HEK293 (cell line): ENCODE measurements around the gene CPO.
A peak's percentile ranks its signal among the peaks of the same experiment; 100 is the strongest.

Experiments
- CTCF ChIA-PET: fragments of 350-600 bp; formaldehyde crosslinking; extraction: SDS; loops from one replicate; lab custom pipeline; 2021; ENCODE audit warnings: antibody characterized with exemption; lab: Yijun Ruan, JAX
- POLR2A ChIA-PET: fragments of 300-600 bp; formaldehyde crosslinking; extraction: SDS; loops from one replicate; lab custom pipeline; 2020; ENCODE audit warnings: antibody characterized with exemption, inconsistent platforms; lab: Yijun Ruan, JAX
- H3K27ac ChIP-seq: fragments of 200-500 bp; sonication (Bioruptor generic); 2 replicates; pipeline ENCODE4 v1.5.1; 2014; ENCODE audit warnings: low read depth, low read length, control low read depth, inconsistent platforms; ENCODE audit errors: extremely low read depth
- H3K36me3 ChIP-seq, 2 experiments: fragments of 200-500 bp in 1 of 2; sonication (Bioruptor generic) in 1 of 2; 1 replicate in 1 of 2; 2 replicates in 1 of 2; pipeline ENCODE4 v1.5.1; 2014 to 2017; ENCODE audit warnings: inconsistent platforms in 2 of 2, low read length in 2 of 2; ENCODE audit not compliant: control insufficient read depth in 2 of 2, insufficient read depth in 1 of 2
- H3K4me1 ChIP-seq: fragments of 200-500 bp; sonication (Bioruptor generic); 2 replicates; pipeline ENCODE4 v1.5.1; 2014; ENCODE audit warnings: mild to moderate bottlenecking, low read length, inconsistent platforms; ENCODE audit not compliant: control insufficient read depth, insufficient read depth
- H3K4me3 ChIP-seq: 2 replicates; pipeline ENCODE4 v1.5.1; 2011; ENCODE audit warnings: low read depth, mild to moderate bottlenecking, control low read depth, low read length, moderate library complexity
- H3K9me3 ChIP-seq: fragments of 200-500 bp; sonication (Bioruptor generic); 2 replicates; pipeline ENCODE4 v1.5.1; 2014; ENCODE audit warnings: low read depth, low read length, inconsistent platforms; ENCODE audit not compliant: control insufficient read depth, insufficient read depth
- HOXA7 ChIP-seq: sonication (generic); formaldehyde crosslinking; IDR thresholded peaks from 2 replicates; pipeline ENCODE4 v1.8.1; 2022; ENCODE audit warnings: missing genetic modification reagents, borderline replicate concordance
- OVOL3 ChIP-seq: fragments of 450-650 bp; formaldehyde crosslinking; IDR thresholded peaks from 2 replicates; pipeline ENCODE4 v1.5.1; 2016; ENCODE audit warnings: missing biosample characterization, missing genetic modification characterization
- WT1 ChIP-seq: fragments of 450-650 bp; formaldehyde crosslinking; IDR thresholded peaks from 2 replicates; pipeline ENCODE4 v1.5.1; 2016; ENCODE audit warnings: missing biosample characterization, missing genetic modification characterization
- ZBTB1 ChIP-seq: fragments of 450-650 bp; formaldehyde crosslinking; IDR thresholded peaks from 2 replicates; pipeline ENCODE4 v1.5.1; 2016; ENCODE audit warnings: missing biosample characterization, missing genetic modification characterization
- ZNF112 ChIP-seq: fragments of 450-650 bp; formaldehyde crosslinking; IDR thresholded peaks from 2 replicates; pipeline ENCODE4 v1.5.0; 2017; ENCODE audit warnings: missing biosample characterization, missing genetic modification characterization
- ZNF473 ChIP-seq: fragments of 450-650 bp; formaldehyde crosslinking; IDR thresholded peaks from 2 replicates; pipeline ENCODE4 v1.5.1; 2017; ENCODE audit warnings: missing biosample characterization, missing genetic modification characterization
- ZNF530 ChIP-seq: fragments of 450-650 bp; formaldehyde crosslinking; IDR thresholded peaks from 2 replicates; pipeline ENCODE4 v1.5.1; 2016; ENCODE audit warnings: low read depth, missing biosample characterization, missing genetic modification characterization
- ZNF654 ChIP-seq: fragments of 450-650 bp; formaldehyde crosslinking; IDR thresholded peaks from 2 replicates; pipeline ENCODE4 v1.5.1; 2016; ENCODE audit warnings: low read depth, missing biosample characterization, missing genetic modification characterization
- ZNF707 ChIP-seq: fragments of 450-650 bp; formaldehyde crosslinking; IDR thresholded peaks from 2 replicates; pipeline ENCODE4 v1.5.1; 2016; ENCODE audit warnings: missing biosample characterization, missing genetic modification characterization
- ZNF777 ChIP-seq: fragments of 450-650 bp; formaldehyde crosslinking; IDR thresholded peaks from 2 replicates; pipeline ENCODE4 v1.5.1; 2017; ENCODE audit warnings: missing biosample characterization, missing genetic modification characterization, borderline replicate concordance
- ZNF785 ChIP-seq: fragments of 450-650 bp; formaldehyde crosslinking; IDR thresholded peaks from 2 replicates; pipeline ENCODE4 v1.5.1; 2016; ENCODE audit warnings: missing biosample characterization, missing genetic modification characterization
- ZNF843 ChIP-seq: fragments of 450-650 bp; formaldehyde crosslinking; IDR thresholded peaks from 2 replicates; pipeline ENCODE4 v1.5.1; 2016; ENCODE audit warnings: missing biosample characterization, missing genetic modification characterization
- TF ChIP-seq, protein P1 (sequence below): fragments of 450-650 bp; formaldehyde crosslinking; IDR thresholded peaks from 2 replicates; pipeline ENCODE4 v1.5.1; 2016; ENCODE audit warnings: missing biosample characterization, missing genetic modification characterization
- TF ChIP-seq, protein P2 (sequence below): fragments of 450-650 bp; formaldehyde crosslinking; IDR thresholded peaks from 2 replicates; pipeline ENCODE4 v1.5.1; 2016; ENCODE audit warnings: missing biosample characterization, missing genetic modification characterization
- TF ChIP-seq, protein P3 (sequence below): fragments of 450-650 bp; formaldehyde crosslinking; IDR thresholded peaks from 2 replicates; pipeline ENCODE4 v1.5.1; 2016; ENCODE audit warnings: missing biosample characterization, missing genetic modification characterization
- TF ChIP-seq, protein P4 (sequence below): fragments of 450-650 bp; IDR thresholded peaks from 2 replicates; pipeline ENCODE4 v1.5.1; 2018; ENCODE audit warnings: missing biosample characterization, missing genetic modification characterization
- TF ChIP-seq, protein P5 (sequence below): fragments of 450-650 bp; formaldehyde crosslinking; IDR thresholded peaks from 2 replicates; pipeline ENCODE4 v1.5.1; 2016; ENCODE audit warnings: missing biosample characterization, missing genetic modification characterization, borderline replicate concordance
- TF ChIP-seq, protein P6 (sequence below): fragments of 450-650 bp; formaldehyde crosslinking; IDR thresholded peaks from 2 replicates; pipeline ENCODE4 v1.5.1; 2016; ENCODE audit warnings: missing biosample characterization, missing genetic modification characterization

The CPO gene

DNA sequence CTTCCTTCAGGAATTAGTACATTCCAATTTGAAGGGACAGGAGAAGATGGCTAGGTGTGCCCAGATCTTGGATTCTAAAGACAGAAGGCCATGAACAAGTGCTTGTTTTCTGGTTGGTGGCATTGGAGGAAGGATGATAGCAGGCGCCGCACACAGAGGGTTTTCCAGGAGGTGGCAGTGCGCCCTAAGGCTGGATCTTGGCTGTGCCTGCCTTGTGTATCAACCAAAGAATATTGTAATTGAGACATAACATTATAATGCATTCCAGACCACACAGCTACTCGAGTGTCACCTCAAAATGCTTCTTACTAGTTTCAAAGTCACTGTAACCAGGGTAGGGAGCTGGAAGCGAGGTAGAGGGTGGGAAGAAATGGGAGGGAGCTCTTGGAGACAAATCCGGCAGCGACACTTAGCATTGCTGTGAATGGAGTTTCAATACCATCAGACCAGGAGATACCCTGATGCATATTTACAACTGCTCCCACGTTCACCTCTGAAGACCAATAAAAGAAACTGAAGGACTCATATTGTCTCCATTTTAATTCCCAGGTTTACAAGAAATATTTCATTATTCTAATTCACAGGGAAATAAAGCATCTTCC is 42.5 kb downstream of the CPO start:
- Histone ChIP-seq H3K9me3 (no peaks in the 10 kb centered on the region), H3K4me1 (peaks cover 3% of the 10 kb centered on the region; the same call in 1 of the 2 replicates), H3K27ac (no peak overlapping the region), H3K36me3 (no peaks in the 10 kb centered on the region), H3K4me3 (no peak overlapping the region)
- ChIA-PET POLR2A (no interaction called here), CTCF (interaction anchor here (0.6 to 4.0 kb wide), 6 partner anchors 9 to 633 kb away, joined by 3 to 34 read pairs (median 4); no protein-coding TSS in a partner anchor)
- no peak for TF ChIP-seq ZNF473 (tag by site-specific recombination)
- TF ChIP-seq ZNF843 (tag by site-specific recombination): no peak
- TF ChIP-seq, protein P1, sequence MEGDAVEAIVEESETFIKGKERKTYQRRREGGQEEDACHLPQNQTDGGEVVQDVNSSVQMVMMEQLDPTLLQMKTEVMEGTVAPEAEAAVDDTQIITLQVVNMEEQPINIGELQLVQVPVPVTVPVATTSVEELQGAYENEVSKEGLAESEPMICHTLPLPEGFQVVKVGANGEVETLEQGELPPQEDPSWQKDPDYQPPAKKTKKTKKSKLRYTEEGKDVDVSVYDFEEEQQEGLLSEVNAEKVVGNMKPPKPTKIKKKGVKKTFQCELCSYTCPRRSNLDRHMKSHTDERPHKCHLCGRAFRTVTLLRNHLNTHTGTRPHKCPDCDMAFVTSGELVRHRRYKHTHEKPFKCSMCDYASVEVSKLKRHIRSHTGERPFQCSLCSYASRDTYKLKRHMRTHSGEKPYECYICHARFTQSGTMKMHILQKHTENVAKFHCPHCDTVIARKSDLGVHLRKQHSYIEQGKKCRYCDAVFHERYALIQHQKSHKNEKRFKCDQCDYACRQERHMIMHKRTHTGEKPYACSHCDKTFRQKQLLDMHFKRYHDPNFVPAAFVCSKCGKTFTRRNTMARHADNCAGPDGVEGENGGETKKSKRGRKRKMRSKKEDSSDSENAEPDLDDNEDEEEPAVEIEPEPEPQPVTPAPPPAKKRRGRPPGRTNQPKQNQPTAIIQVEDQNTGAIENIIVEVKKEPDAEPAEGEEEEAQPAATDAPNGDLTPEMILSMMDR (tag by site-specific recombination): peak; percentile 84
- TF ChIP-seq WT1 (tag by site-specific recombination): no peak
- peak; percentile 76 for TF ChIP-seq ZNF654 (tag by site-specific recombination)

DNA sequence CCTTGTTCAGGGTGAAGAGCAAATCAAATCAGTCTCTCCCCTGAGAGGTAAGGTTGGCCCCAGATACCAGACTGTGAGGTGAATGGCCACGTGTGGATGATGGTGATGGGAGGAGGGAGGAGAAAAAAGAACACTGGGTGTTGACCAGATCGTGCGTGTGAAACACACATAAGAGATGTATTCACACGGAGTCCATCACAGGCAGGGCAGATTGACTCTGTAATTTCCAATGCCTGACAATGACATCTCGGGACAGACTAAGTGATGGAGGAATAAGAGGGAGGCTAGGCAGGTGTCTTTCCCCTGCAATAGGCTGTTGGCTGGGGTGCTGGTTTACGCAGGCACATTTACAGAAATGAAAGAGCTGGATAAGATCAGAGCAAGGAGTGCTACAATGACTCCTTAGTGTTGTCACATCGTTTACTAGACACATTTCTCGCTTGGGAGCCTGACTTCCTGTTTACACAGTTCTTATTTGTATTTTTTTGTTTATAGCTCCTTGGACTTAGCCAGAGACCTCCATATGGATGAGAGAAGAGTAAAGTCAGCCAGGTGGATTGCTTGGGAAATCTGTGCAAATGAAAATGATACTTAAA is 43.1 kb downstream of the CPO start:
- CTCF ChIA-PET: interaction anchor here (0.6 to 4.0 kb wide), 8 partner anchors 8 to 491 kb away, joined by 3 to 34 read pairs (median 4); no protein-coding TSS in a partner anchor
- TF ChIP-seq, protein P2, sequence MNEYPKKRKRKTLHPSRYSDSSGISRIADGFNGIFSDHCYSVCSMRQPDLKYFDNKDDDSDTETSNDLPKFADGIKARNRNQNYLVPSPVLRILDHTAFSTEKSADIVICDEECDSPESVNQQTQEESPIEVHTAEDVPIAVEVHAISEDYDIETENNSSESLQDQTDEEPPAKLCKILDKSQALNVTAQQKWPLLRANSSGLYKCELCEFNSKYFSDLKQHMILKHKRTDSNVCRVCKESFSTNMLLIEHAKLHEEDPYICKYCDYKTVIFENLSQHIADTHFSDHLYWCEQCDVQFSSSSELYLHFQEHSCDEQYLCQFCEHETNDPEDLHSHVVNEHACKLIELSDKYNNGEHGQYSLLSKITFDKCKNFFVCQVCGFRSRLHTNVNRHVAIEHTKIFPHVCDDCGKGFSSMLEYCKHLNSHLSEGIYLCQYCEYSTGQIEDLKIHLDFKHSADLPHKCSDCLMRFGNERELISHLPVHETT: no peak
- TF ChIP-seq ZBTB1 (tag by site-specific recombination) (no peak), HOXA7 (CRISPR knock-in tag) (no peak), ZNF530 (no peak), ZNF785 (tag by site-specific recombination) (no peak), ZNF112 (no peak), ZNF707 (no peak), OVOL3 (tag by site-specific recombination) (no peak), ZNF777 (tag by site-specific recombination) (no peak)
- TF ChIP-seq, protein P3, sequence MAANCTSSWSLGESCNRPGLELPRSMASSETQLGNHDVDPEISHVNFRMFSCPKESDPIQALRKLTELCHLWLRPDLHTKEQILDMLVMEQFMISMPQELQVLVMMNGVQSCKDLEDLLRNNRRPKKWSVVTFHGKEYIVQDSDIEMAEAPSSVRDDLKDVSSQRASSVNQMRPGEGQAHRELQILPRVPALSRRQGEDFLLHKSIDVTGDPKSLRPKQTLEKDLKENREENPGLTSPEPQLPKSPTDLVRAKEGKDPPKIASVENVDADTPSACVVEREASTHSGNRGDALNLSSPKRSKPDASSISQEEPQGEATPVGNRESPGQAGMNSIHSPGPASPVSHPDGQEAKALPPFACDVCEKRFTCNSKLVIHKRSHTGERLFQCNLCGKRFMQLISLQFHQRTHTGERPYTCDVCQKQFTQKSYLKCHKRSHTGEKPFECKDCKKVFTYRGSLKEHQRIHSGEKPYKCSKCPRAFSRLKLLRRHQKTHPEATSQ (tag by site-specific recombination): no peak
- TF ChIP-seq, protein P4, sequence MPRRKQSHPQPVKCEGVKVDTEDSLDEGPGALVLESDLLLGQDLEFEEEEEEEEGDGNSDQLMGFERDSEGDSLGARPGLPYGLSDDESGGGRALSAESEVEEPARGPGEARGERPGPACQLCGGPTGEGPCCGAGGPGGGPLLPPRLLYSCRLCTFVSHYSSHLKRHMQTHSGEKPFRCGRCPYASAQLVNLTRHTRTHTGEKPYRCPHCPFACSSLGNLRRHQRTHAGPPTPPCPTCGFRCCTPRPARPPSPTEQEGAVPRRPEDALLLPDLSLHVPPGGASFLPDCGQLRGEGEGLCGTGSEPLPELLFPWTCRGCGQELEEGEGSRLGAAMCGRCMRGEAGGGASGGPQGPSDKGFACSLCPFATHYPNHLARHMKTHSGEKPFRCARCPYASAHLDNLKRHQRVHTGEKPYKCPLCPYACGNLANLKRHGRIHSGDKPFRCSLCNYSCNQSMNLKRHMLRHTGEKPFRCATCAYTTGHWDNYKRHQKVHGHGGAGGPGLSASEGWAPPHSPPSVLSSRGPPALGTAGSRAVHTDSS (tag by site-specific recombination): no peak
- TF ChIP-seq, protein P5, sequence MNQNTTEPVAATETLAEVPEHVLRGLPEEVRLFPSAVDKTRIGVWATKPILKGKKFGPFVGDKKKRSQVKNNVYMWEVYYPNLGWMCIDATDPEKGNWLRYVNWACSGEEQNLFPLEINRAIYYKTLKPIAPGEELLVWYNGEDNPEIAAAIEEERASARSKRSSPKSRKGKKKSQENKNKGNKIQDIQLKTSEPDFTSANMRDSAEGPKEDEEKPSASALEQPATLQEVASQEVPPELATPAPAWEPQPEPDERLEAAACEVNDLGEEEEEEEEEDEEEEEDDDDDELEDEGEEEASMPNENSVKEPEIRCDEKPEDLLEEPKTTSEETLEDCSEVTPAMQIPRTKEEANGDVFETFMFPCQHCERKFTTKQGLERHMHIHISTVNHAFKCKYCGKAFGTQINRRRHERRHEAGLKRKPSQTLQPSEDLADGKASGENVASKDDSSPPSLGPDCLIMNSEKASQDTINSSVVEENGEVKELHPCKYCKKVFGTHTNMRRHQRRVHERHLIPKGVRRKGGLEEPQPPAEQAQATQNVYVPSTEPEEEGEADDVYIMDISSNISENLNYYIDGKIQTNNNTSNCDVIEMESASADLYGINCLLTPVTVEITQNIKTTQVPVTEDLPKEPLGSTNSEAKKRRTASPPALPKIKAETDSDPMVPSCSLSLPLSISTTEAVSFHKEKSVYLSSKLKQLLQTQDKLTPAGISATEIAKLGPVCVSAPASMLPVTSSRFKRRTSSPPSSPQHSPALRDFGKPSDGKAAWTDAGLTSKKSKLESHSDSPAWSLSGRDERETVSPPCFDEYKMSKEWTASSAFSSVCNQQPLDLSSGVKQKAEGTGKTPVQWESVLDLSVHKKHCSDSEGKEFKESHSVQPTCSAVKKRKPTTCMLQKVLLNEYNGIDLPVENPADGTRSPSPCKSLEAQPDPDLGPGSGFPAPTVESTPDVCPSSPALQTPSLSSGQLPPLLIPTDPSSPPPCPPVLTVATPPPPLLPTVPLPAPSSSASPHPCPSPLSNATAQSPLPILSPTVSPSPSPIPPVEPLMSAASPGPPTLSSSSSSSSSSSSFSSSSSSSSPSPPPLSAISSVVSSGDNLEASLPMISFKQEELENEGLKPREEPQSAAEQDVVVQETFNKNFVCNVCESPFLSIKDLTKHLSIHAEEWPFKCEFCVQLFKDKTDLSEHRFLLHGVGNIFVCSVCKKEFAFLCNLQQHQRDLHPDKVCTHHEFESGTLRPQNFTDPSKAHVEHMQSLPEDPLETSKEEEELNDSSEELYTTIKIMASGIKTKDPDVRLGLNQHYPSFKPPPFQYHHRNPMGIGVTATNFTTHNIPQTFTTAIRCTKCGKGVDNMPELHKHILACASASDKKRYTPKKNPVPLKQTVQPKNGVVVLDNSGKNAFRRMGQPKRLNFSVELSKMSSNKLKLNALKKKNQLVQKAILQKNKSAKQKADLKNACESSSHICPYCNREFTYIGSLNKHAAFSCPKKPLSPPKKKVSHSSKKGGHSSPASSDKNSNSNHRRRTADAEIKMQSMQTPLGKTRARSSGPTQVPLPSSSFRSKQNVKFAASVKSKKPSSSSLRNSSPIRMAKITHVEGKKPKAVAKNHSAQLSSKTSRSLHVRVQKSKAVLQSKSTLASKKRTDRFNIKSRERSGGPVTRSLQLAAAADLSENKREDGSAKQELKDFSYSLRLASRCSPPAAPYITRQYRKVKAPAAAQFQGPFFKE (tag by site-specific recombination): no peak
- TF ChIP-seq, protein P6, sequence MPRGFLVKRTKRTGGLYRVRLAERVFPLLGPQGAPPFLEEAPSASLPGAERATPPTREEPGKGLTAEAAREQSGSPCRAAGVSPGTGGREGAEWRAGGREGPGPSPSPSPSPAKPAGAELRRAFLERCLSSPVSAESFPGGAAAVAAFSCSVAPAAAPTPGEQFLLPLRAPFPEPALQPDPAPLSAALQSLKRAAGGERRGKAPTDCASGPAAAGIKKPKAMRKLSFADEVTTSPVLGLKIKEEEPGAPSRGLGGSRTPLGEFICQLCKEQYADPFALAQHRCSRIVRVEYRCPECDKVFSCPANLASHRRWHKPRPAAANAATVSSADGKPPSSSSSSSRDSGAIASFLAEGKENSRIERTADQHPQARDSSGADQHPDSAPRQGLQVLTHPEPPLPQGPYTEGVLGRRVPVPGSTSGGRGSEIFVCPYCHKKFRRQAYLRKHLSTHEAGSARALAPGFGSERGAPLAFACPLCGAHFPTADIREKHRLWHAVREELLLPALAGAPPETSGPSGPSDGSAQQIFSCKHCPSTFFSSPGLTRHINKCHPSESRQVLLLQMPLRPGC: no peak

More for the DNA sequence above, 43.1 kb downstream of the CPO start:
- Histone ChIP-seq H3K4me1 (peaks cover 3% of the 10 kb centered on the region; the same call in 1 of the 2 replicates), H3K36me3 (no peaks in the 10 kb centered on the region), H3K9me3 (no peaks in the 10 kb centered on the region), H3K4me3 (no peak overlapping the region), H3K27ac (no peak overlapping the region)
- POLR2A ChIA-PET: no interaction called here
